ENCODE results near the gene CNTNAP5.

DNA sequence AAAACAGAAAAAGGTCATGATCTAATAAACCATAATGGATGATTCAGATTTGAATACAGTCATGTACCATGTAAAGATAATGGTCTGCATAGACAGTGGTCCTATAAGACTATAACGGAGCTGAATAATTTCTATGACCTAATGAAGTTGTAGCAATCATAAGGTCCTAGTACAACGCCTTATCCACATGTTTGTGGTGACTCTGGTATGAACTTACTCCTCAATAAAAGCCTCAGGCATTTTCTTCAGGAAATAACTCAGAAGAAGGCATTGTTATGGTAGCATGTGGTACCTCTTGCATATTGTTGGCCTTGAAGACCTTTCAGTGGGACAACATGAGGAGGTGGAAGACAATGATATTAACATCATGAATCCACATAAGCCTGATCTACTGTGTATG lies 883.3 kb downstream of the CNTNAP5 start:
- TF ChIP-seq EZH2 (IDR thresholded peaks at IDR 0.05), result no peak
- TF ChIP-seq, protein P1, sequence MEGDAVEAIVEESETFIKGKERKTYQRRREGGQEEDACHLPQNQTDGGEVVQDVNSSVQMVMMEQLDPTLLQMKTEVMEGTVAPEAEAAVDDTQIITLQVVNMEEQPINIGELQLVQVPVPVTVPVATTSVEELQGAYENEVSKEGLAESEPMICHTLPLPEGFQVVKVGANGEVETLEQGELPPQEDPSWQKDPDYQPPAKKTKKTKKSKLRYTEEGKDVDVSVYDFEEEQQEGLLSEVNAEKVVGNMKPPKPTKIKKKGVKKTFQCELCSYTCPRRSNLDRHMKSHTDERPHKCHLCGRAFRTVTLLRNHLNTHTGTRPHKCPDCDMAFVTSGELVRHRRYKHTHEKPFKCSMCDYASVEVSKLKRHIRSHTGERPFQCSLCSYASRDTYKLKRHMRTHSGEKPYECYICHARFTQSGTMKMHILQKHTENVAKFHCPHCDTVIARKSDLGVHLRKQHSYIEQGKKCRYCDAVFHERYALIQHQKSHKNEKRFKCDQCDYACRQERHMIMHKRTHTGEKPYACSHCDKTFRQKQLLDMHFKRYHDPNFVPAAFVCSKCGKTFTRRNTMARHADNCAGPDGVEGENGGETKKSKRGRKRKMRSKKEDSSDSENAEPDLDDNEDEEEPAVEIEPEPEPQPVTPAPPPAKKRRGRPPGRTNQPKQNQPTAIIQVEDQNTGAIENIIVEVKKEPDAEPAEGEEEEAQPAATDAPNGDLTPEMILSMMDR (IDR thresholded peaks at IDR 0.05), result no peak
- no peak for TF ChIP-seq EZH2phosphoT487 (IDR thresholded peaks at IDR 0.05)
